Suprapubic skin (tissue), 4 donors: Measurements from ENCODE around the gene CHI3L1.

Experiments used
- EP300 ChIP-seq: sonication (generic); formaldehyde crosslinking; IDR thresholded peaks from one replicate; pipeline ENCODE4 v1.6.1; 2017; ENCODE audit warnings: antibody characterized with exemption
- POLR2A ChIP-seq, 2 donors: fragments of 450-650 bp; IDR thresholded peaks; one replicate each; pipeline ENCODE4 v1.6.1; 2017; ENCODE audit warnings: antibody characterized with exemption in 2 of 2, mild to moderate bottlenecking in 2 of 2, moderate library complexity in 2 of 2
- POLR2AphosphoS5 ChIP-seq, 3 donors: sonication (generic); formaldehyde crosslinking; IDR thresholded peaks; one replicate each; pipeline ENCODE4 v1.6.1; 2017; ENCODE audit warnings: antibody characterized with exemption in 3 of 3
- TF ChIP-seq, protein P1 (sequence below), 2 donors: fragments of 200-600 bp in 1 of 2; fragments of 450-650 bp in 1 of 2; sonication (generic) in 1 of 2; IDR thresholded peaks; one replicate each; pipeline ENCODE4 v1.5.1; 2016 to 2019; ENCODE audit warnings: antibody characterized with exemption in 2 of 2, mild to moderate bottlenecking in 1 of 2, moderate library complexity in 1 of 2

DNA sequence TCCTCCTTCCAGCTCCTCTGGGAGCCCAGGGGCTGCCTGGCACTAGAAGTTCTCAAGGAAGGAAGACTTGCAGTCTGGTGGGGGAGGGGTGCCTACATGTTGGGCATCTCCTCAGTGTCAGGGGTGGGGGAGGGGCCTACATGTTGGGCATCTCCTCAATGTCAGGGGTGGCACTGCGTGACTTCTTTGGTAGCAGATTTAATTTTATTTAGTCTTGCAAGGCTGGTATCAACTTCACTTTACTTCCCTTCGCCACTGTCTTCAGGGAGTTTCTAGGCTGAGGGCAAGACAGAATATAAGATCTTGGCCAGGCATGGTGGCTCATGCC, 40.5 kb downstream of the CHI3L1 start:
- TF ChIP-seq POLR2A (IDR thresholded peaks at IDR 0.05): no peak
- TF ChIP-seq EP300: no peak
- TF ChIP-seq, protein P1, sequence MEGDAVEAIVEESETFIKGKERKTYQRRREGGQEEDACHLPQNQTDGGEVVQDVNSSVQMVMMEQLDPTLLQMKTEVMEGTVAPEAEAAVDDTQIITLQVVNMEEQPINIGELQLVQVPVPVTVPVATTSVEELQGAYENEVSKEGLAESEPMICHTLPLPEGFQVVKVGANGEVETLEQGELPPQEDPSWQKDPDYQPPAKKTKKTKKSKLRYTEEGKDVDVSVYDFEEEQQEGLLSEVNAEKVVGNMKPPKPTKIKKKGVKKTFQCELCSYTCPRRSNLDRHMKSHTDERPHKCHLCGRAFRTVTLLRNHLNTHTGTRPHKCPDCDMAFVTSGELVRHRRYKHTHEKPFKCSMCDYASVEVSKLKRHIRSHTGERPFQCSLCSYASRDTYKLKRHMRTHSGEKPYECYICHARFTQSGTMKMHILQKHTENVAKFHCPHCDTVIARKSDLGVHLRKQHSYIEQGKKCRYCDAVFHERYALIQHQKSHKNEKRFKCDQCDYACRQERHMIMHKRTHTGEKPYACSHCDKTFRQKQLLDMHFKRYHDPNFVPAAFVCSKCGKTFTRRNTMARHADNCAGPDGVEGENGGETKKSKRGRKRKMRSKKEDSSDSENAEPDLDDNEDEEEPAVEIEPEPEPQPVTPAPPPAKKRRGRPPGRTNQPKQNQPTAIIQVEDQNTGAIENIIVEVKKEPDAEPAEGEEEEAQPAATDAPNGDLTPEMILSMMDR (IDR thresholded peaks at IDR 0.05): no peak
- TF ChIP-seq POLR2AphosphoS5 (IDR thresholded peaks at IDR 0.05): no peak
